Activated CD4-positive, CD25-positive, alpha-beta regulatory T cell (primary cell): ENCODE measurements around the gene ST14.

Experiments
- DNase-seq, 4 experiments: peaks; one replicate each; lab custom pipeline; 2025; lab: John Stamatoyannopoulos, UW

ST14 gene

DNA sequence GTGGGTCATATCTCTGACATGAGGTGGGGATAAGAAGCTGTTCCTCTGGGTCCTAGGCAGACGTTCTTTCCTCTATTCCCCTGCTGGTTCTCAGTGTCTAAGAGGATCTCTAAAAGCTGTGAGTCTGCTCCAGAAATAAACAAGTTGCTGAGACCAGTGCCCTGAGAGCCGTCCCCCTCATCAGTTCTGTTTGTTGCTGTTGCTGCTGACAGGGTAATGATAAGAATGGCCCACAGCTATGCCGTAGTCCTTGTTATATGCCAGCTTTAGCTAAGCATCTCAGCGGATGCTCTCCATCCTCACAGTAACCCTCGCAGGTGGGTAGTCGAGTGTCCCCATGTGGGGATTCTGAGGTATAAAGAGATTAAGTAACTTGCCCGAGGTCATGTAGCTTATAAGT lies 23.5 kb upstream of the ST14 start:
- DNase-seq: no peak

DNA sequence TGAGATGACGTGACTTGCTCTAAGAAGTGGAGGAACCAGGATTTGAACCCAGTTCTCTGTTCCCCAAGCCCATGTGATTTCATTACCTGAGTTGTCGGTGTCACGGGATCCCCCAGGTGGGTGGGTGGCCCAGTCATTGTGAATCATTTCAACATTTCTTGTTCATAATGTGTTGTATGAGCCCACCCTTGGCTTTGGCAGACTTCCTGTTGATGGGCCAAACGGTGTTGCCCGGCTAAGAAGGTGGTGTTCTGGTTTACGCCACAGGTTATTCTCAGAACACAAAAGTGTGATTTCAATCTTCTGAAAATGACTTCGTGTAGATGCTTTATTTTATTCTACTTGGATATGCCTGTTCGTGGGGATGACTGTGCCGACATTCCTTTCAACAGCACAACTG lies 21.6 kb upstream of the ST14 start:
- DNase-seq: no peak

DNA sequence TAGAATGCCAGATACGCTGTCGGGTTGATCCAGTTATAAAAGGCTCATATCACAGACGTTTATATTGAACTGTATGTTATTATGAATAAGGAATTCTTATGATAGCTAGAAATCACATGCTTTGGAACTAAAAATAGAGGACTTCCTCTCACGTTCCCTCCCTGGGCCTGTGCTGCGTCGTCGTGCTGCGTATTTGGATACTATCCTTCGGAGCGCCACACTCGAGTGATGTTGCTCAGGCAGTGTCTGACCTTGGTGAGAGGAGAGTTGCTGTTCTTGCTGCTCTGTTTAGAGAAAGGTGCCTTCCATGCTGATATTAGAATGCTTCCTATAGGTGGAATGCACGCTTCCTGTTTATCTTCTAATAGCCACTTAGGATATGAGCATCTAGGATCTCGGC lies 20.2 kb upstream of the ST14 start:
- DNase-seq: no peak

DNA sequence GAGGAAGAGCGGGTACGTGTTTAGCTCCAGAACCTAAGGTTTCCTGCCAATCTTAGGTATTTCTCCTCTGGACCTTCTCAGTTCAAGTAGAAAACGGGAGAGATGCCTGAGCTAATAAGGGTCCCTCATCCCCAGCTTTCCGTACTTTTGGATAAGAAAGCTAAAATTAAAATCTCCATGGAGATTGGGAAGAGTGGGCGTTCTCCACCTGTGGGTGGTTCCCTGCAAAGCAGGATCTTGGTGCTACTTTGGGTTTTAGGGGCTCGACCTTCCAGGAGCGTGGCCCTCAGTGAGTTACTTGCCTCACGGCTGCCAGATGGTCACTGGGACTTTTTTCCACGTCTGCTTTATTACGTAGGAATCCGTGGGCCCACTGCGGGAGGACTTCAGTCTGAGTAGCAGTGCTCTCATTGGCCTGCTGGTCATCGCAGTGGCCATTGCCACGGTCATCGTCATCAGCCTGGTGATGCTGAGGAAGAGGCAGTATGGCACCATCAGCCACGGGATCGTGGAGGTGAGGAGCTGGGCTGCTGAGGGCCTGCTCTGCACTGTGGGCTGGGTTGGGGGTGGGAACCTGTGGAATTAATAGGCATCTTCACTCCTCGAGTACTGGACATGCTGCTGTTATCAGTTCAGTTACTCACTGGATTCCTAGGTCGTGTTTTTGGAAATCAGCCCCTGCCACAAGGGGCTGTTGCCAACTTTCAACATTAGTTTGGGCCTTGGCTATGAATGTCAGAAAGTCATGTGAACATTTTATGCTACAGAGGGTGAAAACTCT lies 17.8 kb upstream of the ST14 start:
- DNase-seq: no peak

DNA sequence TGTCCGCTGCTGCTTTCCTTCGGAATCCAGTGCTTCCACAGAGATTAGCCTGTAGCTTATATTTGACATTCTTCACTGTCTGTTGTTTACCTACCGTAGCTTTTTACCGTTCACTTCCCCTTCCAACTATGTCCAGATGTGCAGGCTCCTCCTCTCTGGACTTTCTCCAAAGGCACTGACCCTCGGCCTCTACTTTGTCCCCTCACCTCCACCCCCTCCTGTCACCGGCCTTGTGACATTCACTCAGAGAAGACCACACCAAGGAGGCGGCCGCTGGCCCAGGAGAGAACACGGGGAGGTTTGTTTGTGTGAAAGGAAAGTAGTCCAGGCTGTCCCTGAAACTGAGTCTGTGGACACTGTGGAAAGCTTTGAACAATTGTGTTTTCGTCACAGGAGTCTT lies 15.4 kb upstream of the ST14 start:
- no peak for DNase-seq

DNA sequence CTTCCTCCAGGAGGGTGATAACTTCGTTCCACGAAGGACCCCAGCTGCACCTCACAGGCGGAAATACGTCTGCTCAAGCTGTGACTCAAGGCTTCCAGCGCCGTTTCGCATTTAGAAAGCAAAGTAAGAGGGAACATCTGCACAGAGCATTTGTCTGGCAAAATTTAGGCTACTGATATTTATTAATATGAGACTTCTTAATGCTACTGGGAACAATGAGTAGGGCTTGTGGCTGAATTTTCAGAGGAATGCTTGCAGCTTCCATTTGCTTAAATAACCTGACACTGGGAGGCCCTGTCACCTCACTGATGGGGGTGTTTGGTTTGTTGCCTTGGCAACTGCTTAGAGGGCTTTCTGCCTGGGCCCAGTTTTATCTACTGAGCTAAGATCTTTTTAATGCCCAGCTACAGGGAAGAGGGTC lies 14.7 kb upstream of the ST14 start:
- no peak for DNase-seq

DNA sequence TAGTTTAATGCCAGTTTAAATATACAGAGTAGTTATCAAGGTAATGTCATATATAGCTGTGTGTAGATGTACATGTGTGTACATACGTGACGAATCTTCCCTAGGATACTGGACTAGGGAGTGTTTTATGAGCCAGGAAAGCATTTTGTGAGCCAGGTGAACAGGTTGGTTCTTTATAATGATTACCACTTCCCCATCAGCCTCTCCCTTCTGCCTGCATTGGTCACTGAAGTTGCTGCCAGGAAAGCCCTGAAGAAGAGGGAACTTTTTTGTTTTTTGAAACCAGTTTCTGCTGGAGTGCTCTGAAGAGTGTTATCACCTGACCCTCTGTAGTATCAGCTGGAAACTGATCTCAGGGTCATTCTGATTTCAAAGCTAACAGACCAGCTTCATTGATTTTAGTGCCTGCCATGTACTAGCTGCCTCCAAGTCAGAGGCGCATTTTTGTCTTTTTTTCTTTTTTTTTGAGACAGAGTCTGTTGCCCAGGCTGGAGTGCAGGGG lies 14.2 kb upstream of the ST14 start:
- no peak for DNase-seq

DNA sequence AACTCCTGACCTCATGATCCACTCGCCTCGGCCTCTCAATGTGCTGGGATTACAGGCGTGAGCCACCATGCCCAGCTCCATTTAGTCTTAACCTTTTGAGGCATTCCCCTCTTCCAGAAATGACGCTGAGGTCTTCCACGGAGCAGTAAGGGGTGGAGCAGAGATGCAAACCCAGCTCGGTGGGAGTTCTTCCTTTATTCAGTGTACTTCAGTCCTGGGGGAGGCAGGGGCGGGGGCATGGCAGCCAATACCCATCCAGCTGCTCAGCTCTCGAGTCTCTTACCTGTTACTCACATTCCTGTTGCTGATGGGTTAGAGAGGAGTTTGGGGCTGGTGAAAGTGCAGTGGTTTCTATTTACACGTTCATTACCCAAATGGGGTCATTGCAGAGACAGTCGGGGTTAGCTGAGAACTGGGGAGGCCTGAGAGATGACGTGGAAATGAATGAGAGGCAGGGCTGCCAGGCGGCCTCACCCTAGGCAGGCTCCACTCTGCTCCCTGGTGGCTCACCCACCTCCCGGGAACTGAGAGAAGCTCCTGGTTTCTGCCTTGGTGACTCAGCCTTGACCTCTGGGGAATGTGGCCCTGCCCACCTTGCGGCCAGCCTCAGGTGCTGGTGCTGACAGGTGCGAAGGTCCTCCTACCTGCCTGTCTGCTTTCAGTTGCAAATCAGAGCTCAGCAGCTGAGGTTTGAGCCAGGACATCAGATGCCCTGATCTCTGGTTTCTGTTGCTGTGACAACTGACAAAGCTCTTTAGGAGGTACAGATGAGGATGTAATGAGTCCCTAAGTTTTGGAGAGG lies 13.4 kb upstream of the ST14 start:
- no peak for DNase-seq

DNA sequence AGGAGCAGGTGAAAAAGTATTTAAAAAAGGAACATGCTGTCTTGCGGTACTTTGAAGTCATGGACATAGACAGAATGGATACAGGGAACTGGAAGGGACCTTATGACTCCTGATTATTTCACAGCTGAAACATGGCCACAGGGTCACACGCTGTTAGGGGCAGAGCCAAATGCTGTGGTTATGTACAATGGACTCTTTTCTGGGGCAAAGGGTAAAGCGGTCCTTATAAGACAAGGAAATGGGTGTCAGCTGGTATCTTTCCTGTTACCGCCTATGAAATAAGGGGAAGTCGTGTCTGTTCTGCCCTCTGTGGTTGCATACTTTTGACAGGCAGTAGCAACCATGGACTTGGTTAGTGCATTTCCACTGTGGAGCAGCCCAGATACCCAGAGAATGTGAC lies 12.8 kb upstream of the ST14 start:
- DNase-seq: no peak

DNA sequence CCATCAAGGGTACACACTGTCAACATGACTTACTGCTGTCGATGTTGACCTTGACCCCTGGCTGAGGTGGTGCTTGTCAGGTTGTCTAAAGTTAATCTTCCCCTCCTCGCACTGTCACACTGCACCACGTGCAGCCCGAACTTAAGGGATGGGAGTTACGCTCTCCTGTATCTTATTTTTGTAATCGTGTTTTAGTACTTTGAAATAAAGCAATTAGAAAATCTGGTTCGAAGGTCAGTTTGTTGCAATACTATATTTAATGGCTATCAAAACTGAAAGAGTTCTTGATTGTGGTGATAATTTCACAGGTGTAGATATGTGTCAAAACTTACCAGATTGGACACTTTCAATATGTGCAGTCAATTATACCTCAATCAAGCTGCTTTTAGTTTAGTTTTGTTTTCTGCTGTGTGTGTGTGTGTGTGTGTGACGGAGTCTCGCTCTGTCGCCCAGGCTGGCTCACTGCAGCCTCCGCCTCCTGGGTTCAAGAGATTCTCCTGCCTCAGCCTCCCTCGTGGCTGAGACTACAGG lies 10.7 kb upstream of the ST14 start:
- DNase-seq: no peak

DNA sequence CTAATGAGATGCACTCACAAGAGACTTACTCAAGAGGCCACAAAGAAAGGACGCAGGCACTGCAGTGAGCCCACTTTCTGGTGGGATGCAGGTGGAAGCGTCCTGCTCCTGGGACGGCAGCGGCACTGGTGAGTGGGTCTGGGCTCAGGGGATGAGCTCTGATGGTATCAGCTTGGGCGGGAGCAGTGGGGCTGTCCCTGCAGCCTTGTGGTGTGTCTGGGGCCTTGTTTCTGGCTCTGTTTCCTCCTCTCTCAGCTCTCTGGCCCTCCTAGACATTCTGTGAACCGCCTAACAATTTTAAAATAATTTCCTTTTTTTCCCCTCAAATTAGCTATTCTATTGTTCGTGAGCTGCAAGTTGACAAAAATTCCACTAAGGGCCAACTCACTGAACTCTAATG lies 8.8 kb upstream of the ST14 start:
- DNase-seq: no peak

DNA sequence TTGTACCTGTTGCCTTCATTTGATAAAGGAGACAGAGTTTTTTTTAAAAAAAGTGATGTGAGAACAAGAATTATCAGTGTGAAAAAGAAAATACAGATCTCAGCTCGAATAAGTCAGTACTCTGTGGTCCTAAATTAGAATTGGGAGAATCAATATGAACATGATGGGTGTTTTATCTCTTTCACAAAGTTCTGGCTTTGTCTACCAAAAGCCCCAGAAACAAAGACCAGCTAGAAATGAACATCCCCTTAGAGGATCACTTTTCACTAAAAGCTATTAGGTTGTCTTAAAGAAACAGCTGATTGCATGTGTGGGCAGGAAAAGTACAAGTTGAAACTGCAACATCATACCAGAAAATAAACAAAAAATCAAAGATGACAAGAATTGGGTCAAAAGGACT lies 8.4 kb upstream of the ST14 start:
- DNase-seq: no peak

DNA sequence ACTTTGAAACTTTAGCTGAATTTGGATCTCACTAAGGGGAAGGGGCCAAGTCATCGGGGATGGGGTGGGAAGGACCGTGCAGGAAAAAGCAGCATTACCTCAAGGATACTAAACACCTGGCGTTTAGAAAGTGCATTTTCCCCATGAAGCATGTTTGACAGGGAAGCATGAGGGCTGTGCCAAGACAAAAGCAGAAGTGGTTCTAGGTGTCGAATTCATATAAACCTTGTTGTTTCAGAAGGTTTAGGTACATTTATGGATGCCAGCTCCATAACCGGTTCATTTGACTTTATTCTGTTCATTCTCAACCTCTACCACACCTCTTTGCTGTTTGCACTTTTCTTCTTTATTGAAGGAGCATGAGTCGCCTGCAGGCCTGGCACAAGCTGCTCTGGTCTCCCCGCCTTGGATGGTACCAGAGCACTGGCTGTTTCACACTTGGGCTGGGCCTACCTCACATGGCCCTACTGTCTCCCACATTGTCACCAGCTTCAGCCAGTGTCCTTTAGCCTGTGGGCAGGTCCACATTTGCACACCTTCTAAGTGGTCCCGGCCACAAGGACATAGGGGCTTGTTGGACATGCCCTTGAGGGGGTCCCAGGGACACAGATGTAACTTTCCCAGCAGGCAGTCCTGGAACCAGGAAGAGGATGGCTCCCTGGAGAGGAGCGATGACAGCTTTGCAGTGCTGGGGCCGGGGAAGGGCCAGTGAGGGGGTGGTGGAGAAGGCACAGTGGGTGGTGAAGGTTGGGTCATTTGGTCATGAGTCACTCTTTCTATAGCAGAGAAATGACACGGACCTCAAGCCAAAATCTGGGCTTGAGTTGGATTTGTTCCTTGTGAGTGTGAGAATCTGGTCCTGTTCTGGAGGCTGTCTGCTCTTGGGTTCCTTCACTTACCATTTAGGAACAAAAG lies 3.2 kb upstream of the ST14 start:
- DNase-seq: no peak

DNA sequence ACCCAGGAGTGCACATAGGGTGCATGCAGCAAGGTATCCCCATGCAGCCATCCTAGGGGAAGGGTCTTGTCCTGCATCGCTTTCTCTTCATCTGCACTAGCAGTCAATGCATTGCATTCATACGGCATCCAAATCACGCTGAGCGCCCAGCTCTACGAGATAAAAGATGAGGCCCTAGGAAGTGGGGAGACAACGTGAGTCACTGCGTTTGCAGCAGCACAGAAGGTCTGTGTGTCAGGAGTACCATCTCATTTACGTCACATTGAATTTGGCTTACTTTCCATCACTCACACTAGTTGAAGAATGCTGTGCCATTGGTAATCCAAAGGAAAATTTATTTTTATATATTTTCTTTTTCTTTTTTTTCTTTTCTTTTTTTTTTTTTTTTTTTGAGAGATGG lies 2.5 kb upstream of the ST14 start:
- no peak for DNase-seq

DNA sequence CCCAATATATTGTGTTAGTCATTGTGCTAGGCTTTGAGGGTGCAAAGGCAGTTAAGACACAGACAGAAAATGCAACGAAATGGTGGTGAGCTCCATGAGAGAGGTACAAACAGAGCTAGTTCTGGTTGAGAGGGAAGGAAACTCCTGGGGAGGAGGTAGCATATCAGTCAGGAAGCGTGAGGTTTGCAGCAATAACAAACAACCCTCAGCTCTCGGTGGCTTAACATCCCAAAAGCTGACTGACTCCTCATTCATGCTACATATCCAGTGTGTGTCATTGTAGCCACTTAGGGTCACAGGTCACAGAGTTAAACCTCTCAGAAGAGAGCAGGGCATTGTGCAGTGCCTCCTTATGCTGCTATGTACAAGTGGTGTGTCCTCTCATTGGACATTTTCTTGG lies 1.7 kb upstream of the ST14 start:
- DNase-seq: no peak

DNA sequence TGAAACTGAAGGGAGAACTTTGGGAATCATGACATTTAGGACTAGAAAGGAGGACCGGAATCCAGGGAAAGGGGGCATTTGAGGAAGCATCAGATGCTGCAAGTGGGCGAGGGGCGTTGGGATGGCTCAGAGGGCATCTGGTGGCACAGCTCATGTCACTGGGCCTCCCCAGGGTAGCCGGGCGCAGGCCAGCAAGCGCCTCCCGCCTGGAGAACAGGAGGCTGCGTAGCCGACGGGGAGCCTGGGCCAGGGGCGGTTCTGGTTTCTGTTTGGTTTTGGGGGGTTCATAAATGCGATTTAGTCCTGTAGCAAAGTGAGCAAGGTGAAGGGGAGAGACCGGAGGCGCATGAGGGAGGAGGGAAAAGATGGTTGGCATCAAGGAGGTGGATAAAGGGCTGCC lies 443 bp upstream of the ST14 start:
- DNase-seq: no peak

DNA sequence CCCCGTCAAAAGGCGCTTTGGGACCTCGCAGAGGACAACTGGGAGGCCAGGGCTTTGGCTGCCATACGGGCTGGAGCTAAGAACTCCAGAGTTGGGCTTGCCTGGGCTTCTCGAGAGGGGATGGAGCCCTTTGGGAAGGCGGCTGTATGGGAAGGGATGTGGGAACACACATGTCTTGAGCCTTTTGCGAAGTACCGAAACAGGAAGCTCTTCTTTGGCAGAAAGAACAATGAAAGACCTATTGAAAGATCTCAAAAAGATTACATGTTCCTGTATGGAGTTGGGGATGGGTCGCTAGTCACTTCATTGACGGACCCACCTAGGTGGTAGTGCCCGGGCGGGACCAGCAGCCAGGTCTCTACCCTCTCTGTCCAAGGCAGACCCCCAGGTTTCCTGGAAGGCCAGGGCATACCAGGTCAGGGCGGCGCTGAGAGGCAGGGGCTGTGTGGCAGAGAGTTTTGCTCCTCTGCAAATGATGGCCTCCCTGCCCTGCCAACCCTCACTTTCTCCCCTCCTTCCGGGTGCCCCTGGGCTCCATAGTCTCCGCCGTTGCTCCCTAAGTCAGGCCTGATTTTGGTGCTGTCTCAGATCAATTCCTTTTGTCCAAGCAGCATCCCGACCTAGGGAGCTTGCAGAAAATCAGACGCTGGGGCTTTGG lies 1.0 kb downstream of the ST14 start:
- DNase-seq: no peak

DNA sequence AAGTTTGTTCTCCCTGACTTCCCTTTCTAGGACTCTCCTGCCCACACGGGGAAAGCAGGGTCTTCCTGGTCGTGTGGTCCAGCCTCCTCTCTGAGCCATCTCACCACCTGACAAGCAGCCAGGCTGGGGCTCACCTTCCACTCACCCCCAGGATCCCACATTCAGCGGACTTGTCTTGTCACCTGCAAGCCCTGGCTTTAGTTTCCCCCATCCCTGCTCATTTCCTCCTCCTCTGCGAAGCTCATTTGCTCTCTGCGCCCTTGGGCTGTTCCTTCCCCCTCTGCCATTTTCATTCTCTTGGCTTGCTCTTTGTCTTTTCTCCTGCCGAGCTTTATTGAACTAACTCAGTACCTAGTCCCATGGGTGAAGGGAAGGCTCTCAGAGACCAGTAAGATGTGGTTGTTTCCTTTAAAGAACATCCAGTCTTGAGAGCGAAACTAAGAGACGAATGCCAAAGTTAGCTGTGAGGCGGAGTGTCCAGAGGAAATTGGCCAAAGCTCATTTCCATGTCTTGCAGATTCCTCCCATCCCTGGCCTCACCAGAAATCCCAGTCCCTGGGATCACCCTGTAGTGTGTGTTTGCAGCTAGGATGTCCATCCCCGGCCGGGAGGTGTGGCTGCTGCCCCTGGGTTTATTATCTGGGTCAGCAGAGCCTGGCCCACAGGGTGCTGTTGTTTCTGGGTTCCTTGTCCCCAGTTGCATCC lies 2.0 kb downstream of the ST14 start:
- no peak for DNase-seq

DNA sequence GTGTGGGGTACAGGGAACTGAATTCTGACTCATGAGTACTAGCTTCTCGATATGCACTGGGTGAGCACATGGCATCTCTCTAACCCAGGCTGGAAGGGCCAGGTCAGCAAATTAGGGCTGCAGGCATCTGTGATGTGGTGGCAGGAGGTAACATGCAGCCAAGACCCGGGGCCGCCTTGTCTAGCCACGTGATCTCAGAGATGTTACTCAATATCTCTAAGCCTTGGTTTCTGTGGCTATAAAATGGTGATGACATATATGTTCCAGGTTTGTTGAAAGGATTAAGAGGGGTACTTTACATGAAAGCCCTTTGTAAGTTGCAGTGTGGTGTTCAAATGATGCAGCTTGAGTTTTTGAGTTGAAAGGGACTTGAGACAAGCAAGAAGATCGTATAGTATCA lies 3.2 kb downstream of the ST14 start:
- no peak for DNase-seq

DNA sequence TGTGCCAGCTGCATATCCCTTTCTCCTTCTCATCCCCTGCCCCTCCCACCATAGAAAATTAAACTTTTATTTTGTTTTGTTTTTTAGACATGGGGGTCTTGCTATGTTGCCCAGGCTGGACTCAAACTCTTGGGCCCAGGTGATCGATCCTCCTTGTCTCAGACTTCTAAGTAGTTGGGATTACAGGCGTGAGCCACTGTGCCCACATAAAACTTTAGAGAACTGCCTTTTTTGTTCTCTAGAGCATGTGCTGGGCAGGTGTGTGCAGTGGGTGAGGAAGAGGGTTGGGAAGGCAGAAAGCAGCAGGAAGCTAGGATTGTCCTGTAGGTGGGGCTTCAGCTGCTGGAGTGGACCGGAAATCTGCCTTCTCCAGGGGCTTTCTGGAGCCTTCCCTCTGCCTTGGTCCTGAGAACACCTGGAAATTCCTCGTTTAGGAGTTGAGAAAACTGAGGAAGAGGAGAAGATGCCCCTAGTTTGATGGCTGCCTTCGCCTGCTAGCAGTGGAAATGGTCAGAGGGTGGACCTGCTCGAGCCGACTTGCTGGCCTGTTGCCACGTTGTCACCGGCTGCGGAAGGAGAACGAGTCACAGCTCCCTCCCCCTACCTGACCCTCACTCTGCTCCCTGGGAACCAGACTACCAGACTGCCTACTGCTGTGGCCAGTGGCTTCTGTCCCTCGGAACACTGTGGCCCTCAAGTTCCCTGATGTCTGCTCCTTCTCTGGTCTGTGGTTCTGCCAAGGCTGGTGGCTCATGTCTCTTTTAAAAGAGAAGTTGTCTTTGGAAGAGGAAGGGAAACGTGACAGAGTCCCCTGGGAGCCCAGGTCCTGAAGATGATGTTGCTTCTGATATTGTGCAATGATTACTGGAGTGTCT lies 4.0 kb downstream of the ST14 start:
- no peak for DNase-seq
